Lung (tissue), 12 donors: Measurements from ENCODE around the gene DAB1. TPM values are rescaled to one million over a fixed set of nuclear protein-coding genes. Genes with fewer than 3 reads are reported as not detected.

Experiments
- ATAC-seq: fragments of 200-7000 bp; cut with Tn5 transposase; one replicate; pipeline ENCODE4 v1.9.1; 2020; ENCODE audit warnings: moderate number of reproducible peaks; ENCODE audit not compliant: insufficient read depth, low FRiP score
- DNase-seq, 3 donors: peaks; one replicate each; pipeline ENCODE4 v3.0.0-alpha.2; 2013 to 2017
- H3K27ac ChIP-seq, 2 donors: one replicate each; pipeline ENCODE4 v1.5.1; 2013; ENCODE audit warnings: mild to moderate bottlenecking in 2 of 2, moderate library complexity in 2 of 2, control low read depth in 1 of 2, inconsistent platforms in 1 of 2, low read depth in 1 of 2, low read length in 1 of 2
- H3K27me3 ChIP-seq, 3 donors: one replicate each; pipeline ENCODE4 v1.5.1; 2013; ENCODE audit warnings: low read length in 2 of 3; ENCODE audit not compliant: control insufficient read depth in 3 of 3, insufficient read depth in 3 of 3
- H3K36me3 ChIP-seq, 4 donors: one replicate each; pipeline ENCODE4 v1.5.1; 2013; ENCODE audit warnings: low read length in 4 of 4, mild to moderate bottlenecking in 1 of 4, moderate library complexity in 1 of 4; ENCODE audit not compliant: control insufficient read depth in 4 of 4, insufficient read depth in 4 of 4
- H3K4me1 ChIP-seq, 5 donors: one replicate each; pipeline ENCODE4 v1.5.1; 2013; ENCODE audit warnings: low read length in 5 of 5, mild to moderate bottlenecking in 2 of 5, moderate library complexity in 1 of 5; ENCODE audit not compliant: control insufficient read depth in 5 of 5, insufficient read depth in 5 of 5
- H3K4me3 ChIP-seq: one replicate; pipeline ENCODE4 v1.5.1; 2013; ENCODE audit warnings: mild to moderate bottlenecking, control low read depth, moderate library complexity
- H3K9ac ChIP-seq, 2 donors: one replicate each; pipeline ENCODE4 v1.5.1; 2013; ENCODE audit warnings: low read length in 2 of 2, control low read depth in 1 of 2; ENCODE audit not compliant: insufficient read depth in 1 of 2
- H3K9me3 ChIP-seq, 4 donors: one replicate each; pipeline ENCODE4 v1.5.1; 2013; ENCODE audit warnings: low read length in 3 of 4, mild to moderate bottlenecking in 1 of 4, moderate library complexity in 1 of 4; ENCODE audit not compliant: control insufficient read depth in 4 of 4, insufficient read depth in 3 of 4
- CTCF ChIP-seq: IDR thresholded peaks from 2 replicates; pipeline ENCODE4 v1.5.1; 2012; ENCODE audit warnings: mild to moderate bottlenecking; ENCODE audit errors: control extremely low read depth, extremely low read depth
- WGBS, 2 donors: extraction: QIAGEN DNeasy Blood & Tissue Kit; methylation state at CpG; one replicate each; pipeline ENCODE4 v1.1.7; 2013; 5-methylcytosine and 5-hydroxymethylcytosine counted together
- polyA plus RNA-seq, 2 donors: library from polyadenylated mRNA; stranded (reverse); fragments of 200-250 nt; gene quantifications; one replicate each; pipeline ENCODE4 v1.2.1, GENCODE V29; 2013
- total RNA-seq, 2 donors: library from RNA; depleted of rRNA in 1 of 2; stranded (reverse); fragments of >200 nt in 1 of 2; gene quantifications; one replicate each; pipeline ENCODE4 v1.2.1, GENCODE V29; 2014 to 2021
- donor health status: control.
- donor health status: control.
- donor health status: Bipolar disorder and iron deficiency.
- donor health status: healthy.
- donor health status: DM: yes; HTN: yes; CAD: no.

Gene DAB1
- total and polyA plus RNA-seq, 4 donors, result 0.06 to 0.77 (median 0.10) TPM

- Histone ChIP-seq H3K36me3 (no peaks in the 10 kb centered on the region), H3K9ac (no peak overlapping the region), H3K4me3 (no peak overlapping the region), H3K27me3 (no peaks in the 10 kb centered on the region), H3K4me1 (no peaks in the 10 kb centered on the region), H3K9me3 (no peaks in the 10 kb centered on the region), H3K27ac (no peak overlapping the region)
- no peak for ATAC-seq
- WGBS, 2 donors, result 80 to 94% methylated on average over 6 of the region's 6 CpGs
- no peak for DNase-seq
- no peak for TF ChIP-seq CTCF
Observed at GRCh38 chr1:57058652-57059501, 365.0 kb downstream of the DAB1 start.

- Histone ChIP-seq H3K9me3 (no peaks in the 10 kb centered on the region), H3K4me3 (no peak overlapping the region), H3K4me1 (no peaks in the 10 kb centered on the region), H3K9ac (no peak overlapping the region), H3K27ac (no peak overlapping the region), H3K36me3 (no peaks in the 10 kb centered on the region), H3K27me3 (peaks cover 0 to 2% (median 0%) of the 10 kb centered on the region in 3 donors)
- DNase-seq, result no peak
- no peak for ATAC-seq
- TF ChIP-seq CTCF, result no peak
- WGBS, 2 donors, result 67 to 75% methylated on average over 9 of the region's 9 CpGs
Observed at GRCh38 chr1:57048856-57049255, 375.0 kb downstream of the DAB1 start.

GRCh38 chr1:57046462-57046861 lies 377.4 kb downstream of the DAB1 start:
- DNase-seq, result no peak
- Histone ChIP-seq H3K27ac (no peak overlapping the region), H3K4me1 (no peaks in the 10 kb centered on the region), H3K9ac (no peak overlapping the region), H3K4me3 (no peak overlapping the region), H3K36me3 (no peaks in the 10 kb centered on the region), H3K27me3 (peaks cover 0 to 2% (median 0%) of the 10 kb centered on the region in 3 donors), H3K9me3 (no peaks in the 10 kb centered on the region)
- no peak for TF ChIP-seq CTCF
- 46 to 51% methylated on average over 1 of the region's 1 CpG for WGBS, 2 donors
- no peak for ATAC-seq
